Mucosa of descending colon (tissue), 3 donors: ENCODE measurements around the gene MYOM3. TPM values are rescaled to one million over a fixed set of nuclear protein-coding genes. Genes with fewer than 3 reads are reported as not detected.

Source experiments
- ATAC-seq: fragments of 200-7000 bp; cut with Tn5 transposase; one replicate; pipeline ENCODE4 v1.9.1; 2020; ENCODE audit warnings: mild to moderate bottlenecking, moderate library complexity
- DNase-seq, 3 donors: peaks; one replicate each; pipeline ENCODE4 v3.0.0-alpha.2; 2020
- H3K36me3 ChIP-seq: fragments of 200-600 bp; one replicate; pipeline ENCODE4 v1.8.0; 2021; ENCODE audit warnings: low read depth, mild to moderate bottlenecking
- H3K4me1 ChIP-seq: fragments of 200-600 bp; one replicate; pipeline ENCODE4 v1.8.0; 2021; ENCODE audit warnings: low read depth, mild to moderate bottlenecking
- H3K4me3 ChIP-seq: fragments of 200-600 bp; one replicate; pipeline ENCODE4 v1.8.0; 2021; ENCODE audit warnings: mild to moderate bottlenecking
- H3K9me3 ChIP-seq: fragments of 200-600 bp; one replicate; pipeline ENCODE4 v1.8.0; 2021; ENCODE audit warnings: mild to moderate bottlenecking
- intact Hi-C, 2 donors: fragments of 100-400 bp; cut with DNase I in 1 of 2; cut with micrococcal nuclease in 1 of 2; formaldehyde crosslinking; loops; one replicate each; pipeline versions ENCODE4 v1.11.0 to v1.11.1; 2022; cut with DNase I, micrococcal nuclease
- long read RNA-seq, 2 donors: library from polyadenylated mRNA; unstranded; transcript quantifications; one replicate each; pipeline ENCODE4 v2.0.0, GENCODE V29; 2019 to 2021
- total RNA-seq, 3 donors: library from RNA; stranded (reverse); fragmentation: NEBNext Ultra II Directional in 2 of 3; extraction: Animal tissue kit (Norgen Biotek cat#: 25700) in 2 of 3; gene quantifications; one replicate each; pipeline versions ENCODE4 v1.2.1 to v1.2.4, GENCODE V29; 2021 to 2023
- TF ChIP-seq, protein P1 (sequence below): fragments of 200-600 bp; IDR thresholded peaks from one replicate; pipeline ENCODE4 v1.8.0; 2022; ENCODE audit warnings: antibody characterized with exemption, mild to moderate bottlenecking
- donor health status: DM: no; HTN: no; CAD: no; lungs with moderate emphysema.
- donor health status: DM: no; HTN: no; CAD: no.
- donor health status: DM: no; HTN: yes; CAD: no.

The MYOM3 gene
- 1 to 10 TPM; 2.6 to 3.4 (median 2.7) TPM for total RNA-seq
- long read RNA-seq, donor 1, partial matches to known transcripts = 1 of 3 reads
- long read RNA-seq, donor 1, other reads (novel, unspliced or antisense) = 2 of 3 reads
- long read RNA-seq, donor 2, partial matches to known transcripts = 1 of 2 reads
- long read RNA-seq, donor 2, other reads (novel, unspliced or antisense) = 1 of 2 reads

DNA sequence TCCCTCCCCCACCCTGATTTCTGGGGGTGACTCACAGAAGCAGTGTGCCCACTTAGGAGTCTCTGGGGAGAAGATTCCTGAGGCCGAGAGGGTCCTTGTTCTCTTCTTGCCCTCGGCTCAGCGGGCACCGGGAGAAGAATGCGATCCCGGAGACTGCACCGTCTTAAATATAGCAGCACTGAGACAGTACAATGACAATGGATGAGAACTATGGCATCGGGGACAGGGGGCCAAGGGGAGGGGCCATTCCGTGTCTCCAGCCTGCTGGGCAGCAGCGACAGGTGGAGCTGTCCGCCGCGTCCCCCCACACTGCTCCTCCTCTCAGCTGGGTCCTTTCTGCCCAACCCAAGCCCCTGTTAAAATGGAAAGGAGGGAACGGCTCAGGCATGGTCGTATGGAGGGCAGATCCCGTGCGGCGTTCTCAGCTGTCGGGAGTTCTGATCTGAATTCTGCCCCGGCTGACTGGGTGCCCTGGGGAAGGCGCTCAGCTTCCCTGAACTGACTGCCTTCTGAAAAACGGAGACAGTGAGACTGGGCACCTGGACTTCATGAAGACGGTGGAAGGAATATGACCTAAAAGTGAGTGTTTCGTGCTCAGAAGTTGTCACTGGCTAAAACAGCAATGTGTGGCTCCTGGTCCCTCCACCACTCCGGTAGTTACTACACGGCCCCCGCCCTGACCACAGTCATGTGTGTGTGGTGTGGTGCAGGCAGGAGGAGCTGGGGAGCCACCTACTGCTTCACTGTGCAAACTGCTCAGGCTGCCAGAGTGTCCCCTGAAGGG lies at the start of gene MYOM3:
MYOM3 (minus strand) TSS at position 140 of the 784 bp plus-strand sequence. CDS start 3,499 bp downstream, outside the sequence.
- Histone ChIP-seq H3K4me1 (peaks cover 13% of the 10 kb centered on the region), H3K9me3 (no peaks in the 10 kb centered on the region), H3K36me3 (no peaks in the 10 kb centered on the region), H3K4me3 (no peak within 1 kb of the TSS)
- TF ChIP-seq, protein P1, sequence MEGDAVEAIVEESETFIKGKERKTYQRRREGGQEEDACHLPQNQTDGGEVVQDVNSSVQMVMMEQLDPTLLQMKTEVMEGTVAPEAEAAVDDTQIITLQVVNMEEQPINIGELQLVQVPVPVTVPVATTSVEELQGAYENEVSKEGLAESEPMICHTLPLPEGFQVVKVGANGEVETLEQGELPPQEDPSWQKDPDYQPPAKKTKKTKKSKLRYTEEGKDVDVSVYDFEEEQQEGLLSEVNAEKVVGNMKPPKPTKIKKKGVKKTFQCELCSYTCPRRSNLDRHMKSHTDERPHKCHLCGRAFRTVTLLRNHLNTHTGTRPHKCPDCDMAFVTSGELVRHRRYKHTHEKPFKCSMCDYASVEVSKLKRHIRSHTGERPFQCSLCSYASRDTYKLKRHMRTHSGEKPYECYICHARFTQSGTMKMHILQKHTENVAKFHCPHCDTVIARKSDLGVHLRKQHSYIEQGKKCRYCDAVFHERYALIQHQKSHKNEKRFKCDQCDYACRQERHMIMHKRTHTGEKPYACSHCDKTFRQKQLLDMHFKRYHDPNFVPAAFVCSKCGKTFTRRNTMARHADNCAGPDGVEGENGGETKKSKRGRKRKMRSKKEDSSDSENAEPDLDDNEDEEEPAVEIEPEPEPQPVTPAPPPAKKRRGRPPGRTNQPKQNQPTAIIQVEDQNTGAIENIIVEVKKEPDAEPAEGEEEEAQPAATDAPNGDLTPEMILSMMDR = no peak
- DNase-seq = peak; percentile 72 to 81 (median 75)
- intact Hi-C loops = no loop called here
- ATAC-seq = peak; percentile 76

- intact Hi-C loops = no loop called here
- peak; percentile 35 to 65 (median 52) for DNase-seq
- no peaks in the 10 kb centered on the region for H3K36me3 ChIP-seq
- ATAC-seq = peak; percentile 96
- no peaks in the 10 kb centered on the region for H3K9me3 ChIP-seq
- TF ChIP-seq, protein P1 = no peak
- peaks cover 10% of the 10 kb centered on the region for H3K4me1 ChIP-seq
- H3K4me3 ChIP-seq = no peak overlapping the region
Observed at GRCh38 chr1:24161270-24161669, 49.3 kb upstream of the MYOM3 start.

DNA sequence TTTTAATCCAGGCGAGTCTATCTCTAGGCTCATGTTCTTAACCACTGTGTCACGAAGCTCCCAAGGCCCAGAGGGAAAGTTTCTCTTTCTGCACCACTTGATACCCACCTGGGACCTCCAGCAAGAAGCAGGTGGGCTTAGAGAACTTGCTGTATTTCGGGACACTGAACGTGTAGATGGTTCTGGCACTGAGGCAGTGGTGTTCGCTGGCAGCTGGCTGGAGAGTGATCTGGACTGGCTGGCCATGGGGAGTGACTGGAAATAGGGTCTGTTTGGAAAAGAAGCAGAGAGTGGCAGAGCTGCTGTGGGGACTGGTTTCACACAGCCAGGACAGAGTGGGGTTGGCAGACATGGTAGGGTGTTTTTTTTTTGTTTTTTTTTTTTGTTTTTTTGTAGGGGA lies 47.4 kb upstream of the MYOM3 start:
- Histone ChIP-seq H3K4me3 (no peak overlapping the region), H3K36me3 (no peaks in the 10 kb centered on the region), H3K4me1 (peaks cover 14% of the 10 kb centered on the region), H3K9me3 (no peaks in the 10 kb centered on the region)
- no peak for DNase-seq
- no peak for ATAC-seq
- intact Hi-C loops = no loop called here
- TF ChIP-seq, protein P1 = no peak

DNA sequence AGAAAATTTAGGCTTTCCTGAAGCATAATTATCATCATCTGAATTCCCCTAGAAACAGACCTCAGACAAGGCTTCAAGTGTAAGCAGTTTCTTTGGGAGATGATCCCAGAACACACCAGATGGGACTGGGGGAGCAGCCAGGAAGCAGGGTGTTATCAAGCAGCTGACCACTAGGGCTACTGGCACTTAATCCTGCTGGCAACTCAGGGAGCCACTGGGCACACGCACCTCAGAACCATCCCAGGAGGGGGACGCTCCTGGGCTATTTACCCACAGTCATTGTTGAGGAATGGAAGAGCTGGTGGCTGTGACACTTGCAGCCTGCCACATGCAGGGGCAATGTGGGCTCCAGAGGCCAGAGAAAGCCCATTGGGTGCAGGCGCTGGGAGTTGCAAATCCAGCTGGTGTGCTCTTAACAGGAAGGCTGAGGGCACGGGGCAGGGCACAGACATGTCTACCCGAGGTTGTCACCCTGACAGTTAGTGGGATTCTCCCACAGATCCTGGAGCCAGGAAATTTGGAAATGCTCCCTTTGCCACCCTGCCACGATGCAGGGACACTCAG lies 46.1 kb upstream of the MYOM3 start:
- Histone ChIP-seq H3K4me3 (no peak overlapping the region), H3K36me3 (no peaks in the 10 kb centered on the region), H3K9me3 (no peaks in the 10 kb centered on the region), H3K4me1 (peaks cover 14% of the 10 kb centered on the region)
- DNase-seq (no peak), ATAC-seq (no peak)
- intact Hi-C loops = no loop called here
- TF ChIP-seq, protein P1 = no peak

- no peak for ATAC-seq
- Histone ChIP-seq H3K9me3 (no peaks in the 10 kb centered on the region), H3K4me1 (peaks cover 14% of the 10 kb centered on the region), H3K4me3 (no peak overlapping the region), H3K36me3 (no peaks in the 10 kb centered on the region)
- no peak for DNase-seq
- TF ChIP-seq, protein P1 = no peak
- intact Hi-C loops = no loop called here
Observed at GRCh38 chr1:24156542-24157260, 44.8 kb upstream of the MYOM3 start.
